CD4-positive, alpha-beta T cell treated with Interleukin-17A for 4 hours (primary cell): Measurements from ENCODE around the gene PRKAR2B.
"Not testable (repeated sequence)": the region's sequence is repeated elsewhere in the genome, so short reads cannot be mapped to it uniquely, and the experiment has no call there.

Experiments
- DNase-seq: peaks from one replicate; pipeline ENCODE4 v3.0.0-alpha.2; 2020; ENCODE audit warnings: mixed read lengths

The PRKAR2B gene

DNA sequence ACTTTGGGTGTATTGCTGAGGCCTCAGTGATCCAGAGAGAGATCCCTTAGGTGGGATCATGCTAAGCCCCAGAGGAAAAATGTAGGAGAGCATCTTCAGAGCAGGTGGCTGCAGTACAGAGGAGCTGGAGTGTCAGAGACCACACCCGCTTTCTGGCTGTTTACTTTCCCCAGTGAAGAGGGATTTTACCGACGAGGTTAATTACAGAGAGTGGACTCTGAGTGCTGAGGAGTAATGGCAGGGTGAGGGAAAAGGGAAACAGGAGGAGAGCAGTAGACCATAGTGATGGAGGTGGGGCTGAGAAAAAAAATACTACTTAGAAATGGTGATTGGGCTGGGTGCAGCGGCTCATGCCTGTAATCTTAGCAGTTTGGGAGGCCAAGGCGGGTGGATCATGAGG is 81.0 kb downstream of the PRKAR2B start:
- DNase-seq, result no peak

DNA sequence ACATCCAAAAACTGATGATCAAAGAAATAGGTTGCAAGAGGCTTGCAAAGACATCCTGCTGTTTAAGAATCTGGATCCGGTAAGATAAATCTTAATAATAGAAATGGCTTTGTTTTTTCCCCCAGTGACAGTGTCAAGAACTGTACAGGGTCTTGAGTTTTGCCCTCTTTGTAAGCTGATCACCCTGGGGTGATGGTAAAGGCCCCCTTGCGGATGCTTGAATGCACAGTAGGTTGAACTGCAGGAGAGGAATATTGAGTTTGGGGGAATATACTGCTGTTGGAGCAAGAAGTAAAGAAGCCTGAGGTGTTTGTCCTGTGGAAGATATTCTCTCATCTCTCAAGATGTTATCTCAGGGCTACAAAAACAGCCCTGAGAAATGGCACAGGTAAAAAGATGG is 83.7 kb downstream of the PRKAR2B start:
- DNase-seq, result no peak

DNA sequence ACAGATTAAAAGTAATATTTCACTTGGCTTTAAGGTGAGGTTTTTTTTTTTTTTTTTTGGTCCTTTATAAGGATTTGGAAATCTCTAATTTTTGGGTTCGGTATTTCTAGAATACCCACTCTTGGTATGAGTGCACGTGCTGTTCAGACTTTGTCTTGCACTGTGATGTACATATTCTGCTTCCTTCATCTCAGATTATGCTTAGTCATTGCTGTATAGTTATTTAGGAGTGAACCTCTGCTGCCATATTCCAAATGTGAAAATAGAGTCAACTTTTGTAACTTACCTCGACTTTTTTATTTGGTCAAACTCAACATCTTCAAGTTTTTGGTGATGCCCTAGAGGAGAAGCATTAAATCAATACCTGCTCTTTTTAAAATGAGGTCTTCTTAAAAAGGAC is 84.2 kb downstream of the PRKAR2B start:
- DNase-seq, result no peak

GRCh38 chr7:107130487-107131220 is 86.1 kb downstream of the PRKAR2B start:
- no peak for DNase-seq

GRCh38 chr7:107133396-107133795 is 88.9 kb downstream of the PRKAR2B start:
- no peak for DNase-seq

DNA sequence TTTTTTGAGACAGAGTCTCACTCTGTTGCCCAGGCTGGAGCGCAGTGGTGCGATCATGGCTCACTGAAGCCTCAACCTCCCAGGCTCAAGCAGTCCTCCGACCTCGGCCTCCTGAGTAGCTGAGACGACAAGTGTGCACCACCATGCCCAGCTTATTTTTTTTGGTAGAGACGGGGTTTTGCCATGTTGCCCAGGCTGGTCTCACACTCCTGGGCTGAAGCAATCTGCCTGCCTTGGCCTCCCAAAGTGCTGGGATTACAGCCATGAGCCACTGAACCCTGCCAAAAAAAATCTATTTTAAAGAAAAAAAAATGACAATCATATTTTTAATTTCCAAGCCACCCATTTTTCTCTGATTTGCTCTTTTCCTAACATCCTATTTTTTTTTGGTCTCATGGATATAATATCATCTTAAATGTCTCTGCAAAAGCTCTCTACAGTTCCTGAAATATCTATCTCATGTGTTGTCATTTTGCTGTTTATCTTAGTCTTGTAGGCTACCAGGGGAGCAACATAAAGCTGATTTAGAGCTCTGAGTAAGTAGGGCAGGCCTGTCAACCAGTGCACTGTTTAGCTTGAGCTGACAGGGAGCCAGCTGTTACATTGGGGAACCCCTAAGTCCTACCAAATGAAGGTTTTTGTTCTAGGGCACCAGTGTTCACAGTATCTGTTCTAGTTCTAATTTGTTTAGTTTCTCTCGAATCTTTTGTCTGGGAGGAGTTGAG is 94.4 kb downstream of the PRKAR2B start:
- no peak for DNase-seq

GRCh38 chr7:107143875-107144274 is 99.4 kb downstream of the PRKAR2B start:
- DNase-seq, result not testable (repeated sequence)

DNA sequence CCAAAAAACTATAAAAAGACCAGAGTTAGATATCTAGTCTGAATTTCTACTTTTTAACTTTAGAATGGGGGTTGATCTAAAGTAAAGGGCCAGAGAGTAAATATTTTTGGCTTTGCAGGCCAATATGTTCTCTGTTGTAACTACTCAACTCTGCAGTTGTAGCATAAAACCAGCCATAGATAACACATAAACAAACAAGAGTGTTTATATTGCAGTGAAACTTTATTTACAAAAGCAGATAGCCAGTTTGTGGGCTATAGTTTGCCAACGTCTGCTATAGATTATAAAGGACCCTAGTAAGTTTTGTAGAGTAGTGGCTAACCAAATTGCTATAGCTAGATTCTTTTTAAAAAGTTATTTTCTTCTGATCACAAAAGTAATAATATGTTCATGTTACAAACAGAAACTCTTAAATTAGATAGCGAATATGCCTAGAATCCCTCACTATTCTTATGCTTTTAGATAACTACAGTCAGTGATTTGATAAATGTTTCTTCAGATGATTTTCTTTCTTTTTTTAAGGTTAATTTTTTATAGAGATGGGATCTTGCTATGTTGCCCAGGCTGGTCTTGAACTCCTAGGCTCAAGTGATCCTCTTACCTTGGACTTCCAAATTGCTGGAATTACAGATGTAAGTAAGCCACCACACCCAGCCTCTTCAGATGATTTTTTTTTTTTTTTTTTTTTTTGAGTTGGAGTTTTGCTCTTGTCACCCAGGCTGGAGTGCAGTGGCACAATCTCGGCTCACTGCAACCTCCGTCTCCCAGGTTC is 100.7 kb downstream of the PRKAR2B start:
- no peak for DNase-seq

GRCh38 chr7:107147464-107148393 is 103.2 kb downstream of the PRKAR2B start:
- DNase-seq, result peak; percentile 51

- no peak for DNase-seq
Observed at GRCh38 chr7:107148721-107149120, 104.2 kb downstream of the PRKAR2B start.

GRCh38 chr7:107149863-107150262 is 105.4 kb downstream of the PRKAR2B start:
- DNase-seq, result no peak

DNA sequence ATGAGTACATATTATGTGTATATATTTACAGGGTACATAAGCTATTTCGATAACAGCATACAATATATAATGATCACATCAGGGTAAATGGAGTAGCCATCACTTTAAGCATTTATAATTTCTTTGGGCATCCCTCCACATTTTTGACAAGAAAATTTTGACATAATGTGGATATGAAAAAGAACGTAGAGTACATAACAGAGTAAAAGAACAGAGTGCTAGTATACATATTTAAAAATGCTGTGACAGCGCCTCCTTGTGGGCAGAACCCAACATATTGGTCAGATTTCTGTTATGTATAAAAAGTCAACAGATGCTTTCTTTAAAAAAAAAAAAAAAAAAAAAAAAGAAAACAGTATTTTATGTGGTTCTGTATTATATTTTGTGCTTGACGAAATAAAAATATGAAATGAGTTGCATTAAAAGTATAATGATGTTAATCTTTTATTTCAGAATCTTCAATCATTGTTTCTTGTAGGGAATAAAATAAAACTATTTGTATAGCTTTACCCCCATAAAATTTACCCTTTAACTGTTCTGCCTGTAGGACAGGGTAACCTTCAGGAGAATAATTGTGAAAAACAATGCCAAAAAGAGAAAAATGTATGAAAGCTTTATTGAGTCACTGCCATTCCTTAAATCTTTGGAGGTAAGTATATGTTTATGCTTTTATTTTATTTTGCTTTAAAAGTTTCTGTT is 106.0 kb downstream of the PRKAR2B start:
- peak; percentile 86 for DNase-seq

DNA sequence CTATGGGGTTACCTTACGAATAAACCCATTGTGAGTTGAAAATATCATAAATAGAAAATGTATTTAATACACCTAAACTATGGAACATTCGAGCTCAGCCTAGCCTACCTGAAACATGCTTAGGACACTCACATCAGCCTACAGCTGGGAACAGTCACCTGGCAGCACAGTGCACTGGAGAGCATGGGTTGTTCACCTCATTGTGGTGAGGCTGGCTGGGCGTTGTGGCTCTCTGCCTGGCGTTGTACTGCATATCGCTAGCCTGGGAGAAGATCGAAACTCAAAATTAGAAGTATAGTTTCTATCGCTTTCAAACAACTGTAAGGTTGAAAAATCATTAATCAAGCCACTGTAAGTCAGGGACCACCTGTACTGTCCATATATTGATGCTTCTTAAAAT is 107.0 kb downstream of the PRKAR2B start:
- DNase-seq, result no peak

DNA sequence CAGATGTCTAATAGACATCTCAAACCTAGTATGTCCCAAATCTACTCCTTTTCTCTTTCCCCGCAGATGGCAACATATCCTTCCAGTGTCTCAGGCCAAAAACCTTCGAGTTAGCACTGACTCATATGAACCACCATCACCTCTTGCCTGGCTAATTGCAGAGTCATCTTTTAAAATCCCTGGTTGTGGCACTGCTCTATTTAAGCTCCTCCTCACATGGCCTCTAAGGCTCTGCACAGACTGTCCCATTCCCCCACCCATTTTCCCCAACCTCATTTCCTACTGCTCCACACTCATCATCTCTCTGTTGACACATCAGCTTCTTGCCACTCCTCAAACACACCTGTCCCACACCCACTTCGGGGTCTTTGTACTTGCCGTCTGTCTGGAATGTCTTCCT is 107.5 kb downstream of the PRKAR2B start:
- DNase-seq, result no peak

DNA sequence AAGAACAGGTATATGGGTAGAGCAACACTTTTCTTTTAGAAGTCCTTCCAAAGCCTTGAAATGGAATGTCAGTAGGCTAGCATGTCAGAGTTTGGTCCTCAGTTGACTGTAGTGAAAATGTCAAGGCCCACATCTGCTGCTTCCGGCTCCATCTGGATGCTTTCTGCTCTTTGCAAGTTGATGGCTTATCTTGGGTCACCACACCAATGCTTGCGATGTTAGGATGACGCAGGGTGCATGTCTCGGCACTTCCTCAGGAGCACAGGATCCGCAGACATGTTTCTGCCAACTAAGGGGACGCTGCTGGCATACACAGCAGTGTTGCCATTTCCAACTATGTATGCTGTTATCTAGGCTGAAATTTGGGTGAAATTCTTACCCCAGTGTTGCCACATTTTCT is 110.3 kb downstream of the PRKAR2B start:
- no peak for DNase-seq

GRCh38 chr7:107155726-107156125 is 111.2 kb downstream of the PRKAR2B start:
- DNase-seq, result not testable (repeated sequence)

DNA sequence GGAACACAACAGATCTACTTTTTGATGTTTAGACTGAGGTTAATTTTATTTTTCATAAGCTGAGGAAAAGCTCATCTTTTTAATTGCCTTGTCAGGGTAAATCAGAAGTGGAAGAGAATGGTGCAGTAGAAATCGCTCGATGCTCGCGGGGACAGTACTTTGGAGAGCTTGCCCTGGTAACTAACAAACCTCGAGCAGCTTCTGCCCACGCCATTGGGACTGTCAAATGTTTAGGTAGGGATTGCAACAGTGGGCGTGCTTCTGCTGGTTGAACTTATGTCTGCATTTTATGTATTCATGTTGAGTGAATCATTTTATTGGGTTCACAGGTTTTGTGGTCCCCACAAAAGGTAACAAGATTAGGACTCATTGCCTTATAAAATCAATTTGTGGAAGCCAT is 112.6 kb downstream of the PRKAR2B start:
- no peak for DNase-seq

- no peak for DNase-seq
Observed at GRCh38 chr7:107158028-107158427, 113.5 kb downstream of the PRKAR2B start.

DNA sequence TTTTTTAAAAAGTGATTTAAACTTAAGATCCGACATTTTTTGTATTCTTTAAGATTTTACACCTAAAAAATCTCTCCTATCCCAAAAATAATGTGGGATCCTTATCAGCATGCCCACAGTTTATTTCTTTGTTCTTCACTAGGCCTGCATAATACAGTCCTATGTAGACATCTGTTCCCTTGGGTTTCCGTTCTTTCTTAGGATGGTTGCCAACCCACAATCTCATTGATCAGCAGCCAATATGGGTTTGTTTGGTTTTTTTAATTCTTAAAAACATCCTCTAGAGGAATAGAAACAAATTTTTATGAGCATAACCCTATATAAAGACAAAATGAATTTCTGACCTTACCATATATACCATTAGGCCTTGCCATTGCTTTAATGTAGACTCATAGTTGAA is 115.9 kb downstream of the PRKAR2B start:
- no peak for DNase-seq

DNA sequence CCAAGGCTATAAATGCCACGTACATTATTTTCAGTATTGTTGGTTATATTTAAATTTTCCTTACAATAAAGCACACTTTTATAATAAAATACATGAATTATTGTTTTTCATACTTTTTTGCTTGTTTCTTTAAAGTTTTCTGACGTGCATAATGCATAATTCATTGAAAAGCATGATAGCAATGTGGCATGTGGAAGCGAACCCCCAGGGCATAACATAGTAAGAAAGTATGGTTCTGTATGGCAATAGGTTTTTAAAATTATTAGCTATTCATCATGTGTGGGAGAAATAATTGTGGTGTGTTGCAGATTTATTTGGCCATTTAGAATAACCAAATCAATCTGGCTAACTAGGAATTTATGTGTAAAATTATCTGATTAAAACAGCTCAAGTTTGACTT is 116.9 kb downstream of the PRKAR2B start:
- no peak for DNase-seq

GRCh38 chr7:107162475-107162874 is 118.0 kb downstream of the PRKAR2B start:
- DNase-seq, result no peak

GRCh38 chr7:107164092-107164491 is 119.6 kb downstream of the PRKAR2B start:
- no peak for DNase-seq
